A673 (cell line): ENCODE results near the gene CES3. TPM values are rescaled to one million over a fixed set of nuclear protein-coding genes. Genes with fewer than 3 reads are reported as not detected.

ENCODE experiments used
- BruUV-seq: library from RNA; stranded (reverse); fragments of 400-500 nt; replicated peaks from 2 replicates; lab custom pipeline; 2021; lab: Mats Ljungman, UMichigan
- CTCF ChIA-PET: fragments of 300-600 bp; sonication (Branson Sonifier 250); formaldehyde crosslinking; loops from one replicate; lab custom pipeline; 2022; ENCODE audit warnings: antibody characterized with exemption; lab: Charles Lee
- POLR2A ChIA-PET: fragments of 300-600 bp; sonication (Branson Sonifier 250); formaldehyde crosslinking; loops from one replicate; lab custom pipeline; 2022; ENCODE audit warnings: antibody characterized with exemption; ENCODE audit not compliant: low non-redundant PET; lab: Charles Lee
- DNase-seq: peaks from one replicate; pipeline ENCODE4 v3.0.0-alpha.2; 2015; ENCODE audit warnings: low spot score
- H3K27ac ChIP-seq: fragments of 200-600 bp; sonication (generic); 2 replicates; pipeline ENCODE4 v1.5.1; 2016; ENCODE audit warnings: mixed run types, low read depth, mild to moderate bottlenecking, mixed read lengths, antibody characterized with exemption, low read length; ENCODE audit not compliant: poor library complexity, severe bottlenecking
- H3K27me3 ChIP-seq: fragments of 200-600 bp; sonication (generic); replicated peaks from 2 replicates; pipeline ENCODE4 v1.6.1; 2017; ENCODE audit warnings: mixed run types, low read depth, mild to moderate bottlenecking, mixed read lengths, antibody characterized with exemption, low read length; ENCODE audit not compliant: insufficient read depth, poor library complexity
- H3K36me3 ChIP-seq: fragments of 200-600 bp; sonication (generic); 2 replicates; pipeline ENCODE4 v1.6.1; 2016; ENCODE audit warnings: mixed run types, mild to moderate bottlenecking, mixed read lengths, antibody characterized with exemption, low read length; ENCODE audit not compliant: insufficient read depth, poor library complexity, severe bottlenecking
- H3K4me1 ChIP-seq: fragments of 200-600 bp; sonication (generic); 2 replicates; pipeline ENCODE4 v1.6.1; 2017; ENCODE audit warnings: mixed run types, mild to moderate bottlenecking, mixed read lengths, antibody characterized with exemption, low read length; ENCODE audit not compliant: insufficient read depth, poor library complexity, severe bottlenecking
- H3K4me3 ChIP-seq: fragments of 200-600 bp; sonication (generic); 2 replicates; pipeline ENCODE4 v1.5.1; 2016; ENCODE audit warnings: low read depth, mixed run types, mild to moderate bottlenecking, mixed read lengths, low read length; ENCODE audit not compliant: poor library complexity, severe bottlenecking
- H3K9me3 ChIP-seq: fragments of 200-600 bp; sonication (generic); 2 replicates; pipeline ENCODE4 v1.6.1; 2016; ENCODE audit warnings: mixed run types, low read depth, mild to moderate bottlenecking, mixed read lengths, antibody characterized with exemption, low read length; ENCODE audit not compliant: poor library complexity, severe bottlenecking
- EZH2 ChIP-seq: fragments of 200-600 bp; sonication (generic); IDR thresholded peaks from 2 replicates; pipeline ENCODE4 v1.6.1; 2017; ENCODE audit warnings: borderline replicate concordance, low read depth, mild to moderate bottlenecking, mixed read lengths, antibody characterized with exemption, low read length; ENCODE audit not compliant: poor library complexity, severe bottlenecking
- intact Hi-C: fragments of 100-400 bp; cut with micrococcal nuclease; formaldehyde crosslinking; loops from one replicate; pipeline ENCODE4 v1.10.0; 2022; ENCODE audit not compliant: unreplicated experiment
- total RNA-seq: library from RNA; stranded (reverse); gene quantifications from 2 replicates; pipeline ENCODE4 v1.2.3, GENCODE V29; 2021
- TF ChIP-seq, protein P1 (sequence below): fragments of 300-800, 200-600 bp; sonication (generic); conservative IDR thresholded peaks from 2 replicates; pipeline ENCODE4 v1.5.1; 2017; ENCODE audit warnings: low read depth, mild to moderate bottlenecking, antibody characterized with exemption, low read length, moderate library complexity, mixed read lengths

CES3 gene
- total RNA-seq, 1 experiment from 2014 or later: 3.9 TPM

DNA sequence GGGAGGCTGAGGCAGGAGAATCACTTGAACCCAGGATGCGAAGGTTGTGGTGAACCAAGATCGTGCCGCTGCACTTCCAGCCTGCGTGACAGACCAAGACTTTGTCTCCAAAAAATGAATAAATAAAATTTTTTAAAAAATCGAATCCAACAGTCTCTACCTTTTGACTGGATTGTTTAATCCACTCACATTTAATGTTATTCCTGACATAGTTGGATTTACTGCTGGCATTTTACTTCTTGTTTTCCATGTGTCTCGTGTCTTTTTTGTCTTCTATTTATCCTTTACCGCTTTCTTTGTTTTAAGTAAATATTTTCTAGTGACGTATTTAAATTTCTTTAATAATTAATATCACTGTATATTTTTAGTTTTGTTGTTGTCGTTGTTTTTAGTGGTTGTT lies 22.0 kb downstream of the CES3 start:
- Histone ChIP-seq H3K4me1 (peaks cover 9% of the 10 kb centered on the region), H3K4me3 (no peak overlapping the region), H3K27me3 (no peaks in the 10 kb centered on the region), H3K9me3 (no peaks in the 10 kb centered on the region), H3K27ac (no peak overlapping the region), H3K36me3 (no peaks in the 10 kb centered on the region)
- CTCF ChIA-PET: interaction anchor here (0.6 kb wide), 1 partner anchor 76 kb away, joined by 3 read pairs; no protein-coding TSS in a partner anchor
- POLR2A ChIA-PET: no interaction called here
- BruUV-seq: no TSS peak
- intact Hi-C loops: no loop called here
- DNase-seq: no peak
- no peak for TF ChIP-seq EZH2
- TF ChIP-seq, protein P1, sequence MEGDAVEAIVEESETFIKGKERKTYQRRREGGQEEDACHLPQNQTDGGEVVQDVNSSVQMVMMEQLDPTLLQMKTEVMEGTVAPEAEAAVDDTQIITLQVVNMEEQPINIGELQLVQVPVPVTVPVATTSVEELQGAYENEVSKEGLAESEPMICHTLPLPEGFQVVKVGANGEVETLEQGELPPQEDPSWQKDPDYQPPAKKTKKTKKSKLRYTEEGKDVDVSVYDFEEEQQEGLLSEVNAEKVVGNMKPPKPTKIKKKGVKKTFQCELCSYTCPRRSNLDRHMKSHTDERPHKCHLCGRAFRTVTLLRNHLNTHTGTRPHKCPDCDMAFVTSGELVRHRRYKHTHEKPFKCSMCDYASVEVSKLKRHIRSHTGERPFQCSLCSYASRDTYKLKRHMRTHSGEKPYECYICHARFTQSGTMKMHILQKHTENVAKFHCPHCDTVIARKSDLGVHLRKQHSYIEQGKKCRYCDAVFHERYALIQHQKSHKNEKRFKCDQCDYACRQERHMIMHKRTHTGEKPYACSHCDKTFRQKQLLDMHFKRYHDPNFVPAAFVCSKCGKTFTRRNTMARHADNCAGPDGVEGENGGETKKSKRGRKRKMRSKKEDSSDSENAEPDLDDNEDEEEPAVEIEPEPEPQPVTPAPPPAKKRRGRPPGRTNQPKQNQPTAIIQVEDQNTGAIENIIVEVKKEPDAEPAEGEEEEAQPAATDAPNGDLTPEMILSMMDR: no peak

DNA sequence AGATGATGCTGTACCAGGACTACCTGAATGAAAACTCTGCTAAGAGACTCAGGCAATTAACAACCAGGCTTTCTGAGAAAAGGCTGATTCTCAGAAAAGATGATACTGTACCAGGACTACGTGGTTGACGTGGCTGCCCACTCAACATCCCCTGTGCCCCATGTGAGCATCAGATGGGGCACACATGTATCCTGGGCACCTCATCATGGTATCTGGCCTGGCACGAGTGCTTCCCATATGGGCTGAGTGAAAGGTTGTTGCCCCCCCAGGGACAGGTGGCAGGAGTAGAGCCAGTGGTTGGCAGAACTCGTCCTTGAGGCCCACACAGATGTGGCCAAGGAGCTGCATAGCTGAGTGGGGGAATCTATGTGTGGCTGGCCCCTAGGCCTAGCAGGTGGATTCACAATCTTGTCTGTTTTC lies 23.8 kb downstream of the CES3 start:
- TF ChIP-seq, protein P1: no peak
- no peak for TF ChIP-seq EZH2
- ChIA-PET POLR2A (no interaction called here), CTCF (interaction anchor here (0.6 kb wide), 1 partner anchor 413 kb away, joined by 5 read pairs; no protein-coding TSS in a partner anchor)
- no peak for DNase-seq
- BruUV-seq: no TSS peak
- no peaks in the 10 kb centered on the region for H3K4me1 ChIP-seq
- no peaks in the 10 kb centered on the region for H3K36me3 ChIP-seq
- H3K27ac ChIP-seq: no peak overlapping the region
- intact Hi-C loops: no loop called here
- no peak overlapping the region for H3K4me3 ChIP-seq
- no peaks in the 10 kb centered on the region for H3K27me3 ChIP-seq
- no peaks in the 10 kb centered on the region for H3K9me3 ChIP-seq

DNA sequence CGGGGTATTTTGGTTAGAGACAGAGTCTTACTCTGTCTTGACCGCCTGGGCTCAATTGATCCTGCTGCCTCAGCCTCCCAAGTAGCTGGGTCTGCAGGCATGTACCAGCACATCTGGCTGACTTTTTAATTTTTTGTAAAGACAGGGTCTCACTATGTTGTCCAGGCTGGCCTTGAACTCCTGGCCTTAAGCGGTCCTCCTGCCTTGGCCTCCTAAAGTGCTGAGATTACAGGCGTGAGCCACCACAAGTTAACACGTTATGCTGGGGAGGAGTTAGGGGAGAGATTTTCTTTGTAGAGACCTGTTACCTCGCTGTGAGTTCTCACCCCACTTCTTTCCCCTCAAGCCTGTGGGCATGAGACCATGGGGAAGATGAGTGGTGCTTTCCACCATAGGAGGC lies 25.5 kb downstream of the CES3 start:
- Histone ChIP-seq H3K27ac (no peak overlapping the region), H3K27me3 (no peaks in the 10 kb centered on the region), H3K4me3 (no peak overlapping the region), H3K9me3 (no peaks in the 10 kb centered on the region), H3K4me1 (no peaks in the 10 kb centered on the region), H3K36me3 (no peaks in the 10 kb centered on the region)
- no peak for DNase-seq
- ChIA-PET POLR2A (no interaction called here), CTCF (no interaction called here)
- intact Hi-C loops: no loop called here
- TF ChIP-seq, protein P1: no peak
- no peak for TF ChIP-seq EZH2
- no TSS peak for BruUV-seq
